SKM-1 (cell line): ENCODE results near the gene CPD.
"Not testable (repeated sequence)": the region's sequence is repeated elsewhere in the genome, so short reads cannot be mapped to it uniquely, and the experiment has no call there.

Experiments
- DNase-seq: peaks from one replicate; lab custom pipeline; 2025; ENCODE audit not compliant: unreplicated experiment; lab: John Stamatoyannopoulos, UW

CPD gene

GRCh38 chr17:30378825-30379302 lies at the start of gene CPD:
Gene CPD, plus strand, starts transcription at chr17:30378927. Its CDS starts 54 bp downstream, at chr17:30378981.
- DNase-seq: peak; percentile 92

- DNase-seq: no peak
Observed at GRCh38 chr17:30332057-30332542, 46.6 kb upstream of the CPD start.

DNA sequence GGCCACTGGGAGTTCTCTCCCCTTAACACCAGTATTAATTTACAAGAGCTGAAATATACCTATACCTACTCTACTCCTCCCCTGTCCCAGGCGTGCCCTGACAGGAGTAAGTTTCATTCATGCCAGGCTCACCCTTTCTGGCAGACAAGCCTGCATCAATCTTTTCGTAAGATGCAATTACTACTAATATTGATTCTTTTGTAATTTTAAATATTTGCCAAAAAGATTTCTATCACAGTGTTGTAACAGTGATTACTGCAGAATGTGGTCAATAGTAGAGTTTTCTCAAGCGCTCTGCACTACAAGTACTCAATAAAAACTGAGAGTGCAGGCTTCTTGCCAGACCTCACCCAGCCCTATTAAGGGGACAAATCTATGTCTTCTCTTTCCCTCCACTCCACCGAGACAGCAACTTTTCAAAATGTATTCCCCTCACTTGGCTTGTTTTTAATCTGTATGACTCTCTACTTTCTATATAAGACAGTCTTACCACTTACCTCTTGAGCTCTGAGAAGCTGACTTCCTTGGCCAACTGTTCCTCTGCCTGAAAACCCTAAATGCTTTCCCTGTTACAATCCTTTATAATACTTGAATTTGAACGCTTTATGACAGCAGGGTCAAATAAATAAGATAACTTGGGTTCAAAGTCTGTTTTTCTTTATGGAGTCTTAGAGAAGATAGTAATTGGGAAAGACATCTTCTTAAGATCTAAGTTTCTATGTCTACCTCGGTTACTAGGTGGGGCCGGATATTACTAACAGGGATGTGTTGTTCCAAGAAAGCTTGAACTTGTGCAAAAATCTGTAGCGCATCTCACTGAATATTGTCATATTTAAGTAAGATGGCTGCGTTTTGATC lies 45.0 kb upstream of the CPD start, which contains the start of gene TMIGD1:
Gene TMIGD1, minus strand, starts transcription at position 555 of the 858 bp plus-strand sequence. CDS start 1,924 bp downstream, outside the sequence.
- no peak for DNase-seq

DNA sequence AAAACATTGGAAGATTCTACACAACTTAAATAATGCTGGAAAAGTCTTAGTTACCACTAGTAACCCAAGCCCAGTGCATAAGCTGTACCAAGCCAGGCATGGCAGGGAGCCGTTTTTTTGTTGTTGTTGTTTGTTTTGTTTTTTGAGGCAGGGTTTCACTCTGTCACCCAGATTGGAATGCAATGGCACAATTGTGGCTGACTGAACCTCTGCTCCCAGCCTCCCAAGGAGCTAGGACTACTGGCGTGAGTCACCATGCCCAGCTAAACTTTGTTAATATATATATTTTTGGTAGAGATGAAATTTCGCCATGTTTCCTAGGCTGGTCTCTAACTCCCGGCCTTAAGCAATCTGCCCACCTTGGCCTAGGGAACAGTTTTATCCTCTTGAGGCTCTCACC lies 44.3 kb upstream of the CPD start:
- no peak for DNase-seq

- peak; percentile 59 for DNase-seq
Observed at GRCh38 chr17:30336369-30337171, 42.2 kb upstream of the CPD start.

- no peak for DNase-seq
Observed at GRCh38 chr17:30337393-30337999, 41.2 kb upstream of the CPD start.

GRCh38 chr17:30339086-30339485 lies 39.6 kb upstream of the CPD start:
- DNase-seq: no peak

DNA sequence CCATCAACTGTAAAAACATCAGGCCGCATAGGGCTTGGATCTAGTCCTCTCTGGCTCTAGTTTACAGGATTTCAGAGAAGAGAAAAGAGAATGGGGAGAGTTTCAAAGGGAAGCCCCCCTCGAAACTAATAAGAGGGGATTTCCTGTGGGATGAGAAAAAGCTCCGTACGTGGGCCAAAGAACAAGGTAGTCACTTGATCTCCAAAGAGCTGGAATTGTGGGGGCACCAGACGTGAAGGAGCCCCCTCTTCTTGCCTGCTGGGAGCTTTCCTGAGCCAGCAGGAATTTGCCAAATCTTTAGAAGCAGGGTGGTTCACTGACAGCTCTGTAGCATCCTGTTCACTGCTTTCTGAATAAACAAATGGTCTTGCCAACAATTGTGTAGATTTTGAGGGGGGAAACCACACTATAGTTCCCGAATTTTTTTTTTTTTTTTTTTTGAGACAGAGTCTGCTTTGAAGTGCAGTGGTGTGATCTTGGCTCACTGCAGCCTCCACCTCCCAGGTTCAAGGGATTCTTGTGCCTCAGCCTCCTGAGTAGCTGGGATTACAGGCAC lies 37.8 kb upstream of the CPD start:
- DNase-seq: no peak

DNA sequence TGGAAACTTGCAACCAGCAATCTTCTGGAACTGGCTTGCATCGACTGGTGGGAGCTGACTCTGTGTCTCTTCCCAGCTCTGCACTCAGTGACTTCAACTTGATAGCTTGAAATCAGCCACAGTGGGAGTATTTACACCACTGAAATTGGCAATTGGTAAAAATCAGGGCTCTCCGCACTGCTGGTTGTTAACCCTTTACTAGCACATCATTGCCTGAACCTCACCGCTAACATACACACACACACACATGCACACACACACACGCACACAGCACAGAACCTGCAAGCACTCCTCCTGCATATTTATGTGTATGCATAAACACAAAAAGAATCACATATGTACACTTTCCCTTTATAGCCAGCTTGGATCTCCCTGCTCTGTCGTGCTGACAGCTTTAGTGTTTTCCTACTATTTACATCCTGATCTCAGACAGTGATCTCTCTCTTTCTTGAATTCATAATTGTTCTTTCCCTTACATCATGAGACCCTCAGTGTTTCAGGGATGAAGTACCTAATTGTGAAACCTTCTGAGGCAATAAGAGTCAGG lies 37.0 kb upstream of the CPD start:
- no peak for DNase-seq

DNA sequence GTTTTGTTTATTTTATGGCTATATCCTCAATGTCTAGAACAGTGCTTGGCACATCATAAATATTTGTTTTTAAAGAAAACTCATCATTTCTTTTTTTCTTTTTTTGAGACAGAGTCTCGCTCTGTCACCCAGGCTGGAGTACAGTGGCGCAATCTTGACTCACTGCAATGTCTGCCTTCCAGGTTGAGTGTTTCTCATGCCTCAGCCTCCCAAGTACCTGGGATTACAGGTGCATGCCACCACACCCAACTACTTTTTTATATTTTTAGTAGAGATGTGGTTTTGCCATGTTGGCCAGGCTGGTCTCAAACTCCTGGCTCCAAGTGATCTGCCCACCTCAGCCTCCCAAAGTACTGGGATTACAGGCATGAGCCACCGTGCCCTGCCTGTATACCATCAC lies 35.5 kb upstream of the CPD start:
- not testable (repeated sequence) for DNase-seq

GRCh38 chr17:30343796-30344195 lies 34.9 kb upstream of the CPD start:
- no peak for DNase-seq

- DNase-seq: peak; percentile 96
Observed at GRCh38 chr17:30344283-30345088, 34.2 kb upstream of the CPD start.

DNA sequence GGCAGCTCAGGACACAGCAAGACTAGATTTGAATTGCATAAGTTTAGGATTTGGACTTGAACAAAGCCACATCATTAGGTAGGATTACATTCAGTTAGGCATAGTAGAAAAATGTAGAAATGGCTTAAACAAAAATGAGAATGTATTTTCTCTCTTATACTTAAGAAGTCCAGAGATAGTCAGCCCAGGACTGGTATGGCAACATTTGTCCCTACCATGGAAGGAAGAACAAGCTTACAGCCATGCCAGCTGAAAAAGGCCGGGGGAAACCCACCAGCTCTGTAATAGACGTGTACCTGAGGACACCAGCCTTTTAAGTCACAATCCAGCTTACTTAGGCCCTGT lies 33.7 kb upstream of the CPD start:
- DNase-seq: no peak

DNA sequence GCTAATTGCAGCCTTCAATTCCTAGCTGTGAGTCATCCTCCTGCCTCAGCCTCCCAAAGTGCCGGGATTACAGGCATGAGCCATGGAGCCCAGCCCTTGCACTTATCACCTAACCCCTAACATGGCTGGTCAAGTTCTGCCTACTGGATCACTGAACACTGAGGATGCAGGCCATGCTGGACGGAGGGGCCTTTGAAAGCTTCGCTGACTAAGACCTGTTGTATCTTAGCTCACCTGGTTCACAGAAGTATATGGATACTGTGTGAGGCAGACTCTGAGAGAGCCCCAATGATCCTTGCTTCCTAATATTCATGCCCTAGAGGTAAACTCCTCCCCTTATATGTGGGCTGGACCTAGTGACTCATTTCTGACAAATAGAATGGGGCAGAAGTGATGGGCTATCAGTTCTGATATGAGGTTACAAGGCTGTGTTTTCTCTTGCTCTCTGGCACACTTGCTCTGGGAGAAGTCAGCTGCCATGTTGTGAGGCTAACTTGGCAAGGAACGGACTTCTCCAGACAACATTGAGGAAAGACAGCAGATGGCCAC lies 33.1 kb upstream of the CPD start:
- DNase-seq: no peak

DNA sequence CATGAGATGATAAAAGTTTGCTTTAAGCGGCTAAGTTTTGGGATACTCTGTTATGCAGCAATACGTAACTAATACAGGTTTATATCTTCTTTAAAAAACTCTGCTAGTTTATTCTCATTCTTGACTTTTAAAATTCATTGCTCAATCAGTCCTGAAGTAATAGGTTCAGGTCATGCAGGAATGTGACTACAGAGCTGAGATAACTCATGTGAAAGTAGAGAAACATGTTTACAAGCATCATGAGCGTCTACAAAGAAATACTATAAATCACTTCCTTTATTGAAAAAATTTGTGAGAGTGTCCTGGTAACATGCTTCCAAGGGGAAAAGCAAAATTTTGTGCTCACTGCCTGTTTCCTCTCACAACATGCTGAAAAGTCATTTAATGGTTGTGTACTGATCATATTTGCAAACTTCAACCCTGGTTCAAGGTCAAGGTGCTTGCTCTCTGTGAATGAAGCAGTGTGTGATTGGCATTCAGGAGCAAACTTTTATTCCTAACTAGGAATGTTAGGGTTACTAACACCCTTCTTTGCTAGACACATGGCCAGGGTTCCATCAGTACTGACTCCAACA lies 32.4 kb upstream of the CPD start:
- no peak for DNase-seq

DNA sequence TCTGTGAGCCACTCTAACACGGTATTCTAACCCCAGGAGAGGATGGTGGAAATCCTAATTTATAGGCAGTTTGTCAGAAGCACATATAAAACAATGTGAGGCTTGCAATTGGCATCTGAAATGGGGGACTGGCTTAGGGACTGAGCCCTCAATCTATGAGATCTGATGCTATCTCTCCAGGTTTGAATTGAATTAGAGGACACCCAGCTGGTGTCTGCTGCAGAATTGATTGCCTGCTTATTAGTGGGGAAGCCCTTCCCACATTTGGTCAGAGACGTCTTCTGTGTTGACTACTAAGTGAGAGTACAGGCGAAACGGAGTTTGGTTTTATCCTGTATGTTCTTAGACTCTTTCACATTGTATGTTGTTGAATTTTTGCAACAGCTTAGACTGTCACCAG lies 31.2 kb upstream of the CPD start:
- DNase-seq: no peak

GRCh38 chr17:30349252-30349651 lies 29.5 kb upstream of the CPD start:
- DNase-seq: no peak

GRCh38 chr17:30351263-30351662 lies 27.5 kb upstream of the CPD start:
- peak; percentile 68 for DNase-seq

- no peak for DNase-seq
Observed at GRCh38 chr17:30351735-30352134, 27.0 kb upstream of the CPD start.
